ENCODE results near the gene RIPK3.

GRCh38 chr14:24298892-24299254 is 40.9 kb downstream of the RIPK3 start:
- TF ChIP-seq CTCF (conservative IDR thresholded peaks at IDR 0.05) (no peak), ZFX (IDR thresholded peaks at IDR 0.05) (no peak)

Measured in C4-2B (cell line).